Head of caudate nucleus (tissue), 42 donors: ENCODE measurements around the gene LGMN.
"Not testable (repeated sequence)": the region's sequence is repeated elsewhere in the genome, so short reads cannot be mapped to it uniquely, and the experiment has no call there.

Experiments
- DNase-seq, 42 donors: peaks; one replicate each; pipeline versions ENCODE4 v3.0.0 to v3.0.0-alpha.2; 2020 to 2021; ENCODE audit warnings: mixed read lengths in 7 of 42
- intact Hi-C: fragments of 100-400 bp; cut with DNase I; formaldehyde crosslinking; loops from one replicate; pipeline ENCODE4 v1.15.0; 2022

Gene LGMN

DNA sequence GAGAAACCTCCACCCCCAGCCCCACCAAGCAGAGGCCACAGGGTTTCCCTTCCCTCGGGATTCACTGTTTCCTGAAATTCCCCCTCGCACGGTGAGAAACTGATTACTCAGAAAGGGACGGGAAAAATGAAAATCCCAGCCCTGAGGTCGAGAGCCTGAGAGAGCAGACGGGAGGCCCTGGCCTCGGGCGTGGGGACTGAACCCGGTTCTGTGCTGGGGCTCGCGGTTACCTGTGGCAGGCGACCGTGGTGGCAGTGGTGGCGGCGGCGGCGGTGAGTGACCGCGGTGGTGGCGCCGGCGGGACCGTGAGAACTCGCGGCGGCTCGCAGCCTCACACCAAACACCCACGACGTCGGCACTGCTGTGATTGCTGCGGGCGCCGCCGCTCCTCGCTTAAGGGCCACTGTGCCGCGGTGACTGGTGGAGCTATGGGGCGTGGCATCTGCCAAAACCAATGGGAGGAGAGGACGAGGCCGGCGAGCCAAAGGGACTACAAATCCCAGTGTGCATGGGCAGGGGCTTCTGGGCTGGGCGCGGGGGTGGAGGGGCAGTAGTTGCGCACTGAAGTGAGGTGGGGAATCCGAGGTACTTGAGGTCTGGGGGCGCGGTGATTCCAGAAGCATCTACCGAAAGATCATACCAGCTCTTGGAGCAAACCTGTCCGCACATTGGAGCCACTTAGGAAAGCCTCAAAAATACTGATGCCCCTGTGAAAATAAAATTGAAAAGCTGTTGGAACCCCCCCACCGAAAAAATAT, at the start of gene LGMN:
TSS of gene LGMN (minus strand) at position 369 of the 758 bp plus-strand sequence. CDS start 15,841 bp downstream, outside the sequence.
- intact Hi-C loops, result loop anchor here (5.0 kb wide), 1 partner anchor 44 kb away; the partner anchor contains the start of gene GOLGA5
- DNase-seq, result peak; percentile 93 to 99 (median 99)

DNA sequence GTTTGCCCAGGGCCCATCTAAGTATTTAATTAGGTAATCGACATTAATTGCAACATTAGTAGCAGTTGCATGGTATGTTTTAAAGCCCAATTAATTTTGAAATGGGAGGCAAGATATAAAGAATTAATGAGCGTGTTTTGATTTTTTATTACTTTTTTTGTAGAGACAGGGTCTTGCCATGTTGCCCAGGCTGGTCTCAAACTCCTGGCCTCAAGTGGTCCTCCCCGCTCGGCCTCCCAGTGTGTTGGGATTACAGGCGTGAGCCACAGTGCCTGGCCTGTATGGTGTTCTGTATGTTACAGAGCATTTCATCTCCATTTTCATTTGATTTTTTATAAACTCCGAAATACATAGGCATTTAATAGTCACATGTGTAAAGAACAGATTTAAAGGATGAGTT, 46.5 kb upstream of the LGMN start:
- DNase-seq, result no peak
- intact Hi-C loops, result loop anchor here (5.0 kb wide), 1 partner anchor 48 kb away; the partner anchor contains the start of gene LGMN

DNA sequence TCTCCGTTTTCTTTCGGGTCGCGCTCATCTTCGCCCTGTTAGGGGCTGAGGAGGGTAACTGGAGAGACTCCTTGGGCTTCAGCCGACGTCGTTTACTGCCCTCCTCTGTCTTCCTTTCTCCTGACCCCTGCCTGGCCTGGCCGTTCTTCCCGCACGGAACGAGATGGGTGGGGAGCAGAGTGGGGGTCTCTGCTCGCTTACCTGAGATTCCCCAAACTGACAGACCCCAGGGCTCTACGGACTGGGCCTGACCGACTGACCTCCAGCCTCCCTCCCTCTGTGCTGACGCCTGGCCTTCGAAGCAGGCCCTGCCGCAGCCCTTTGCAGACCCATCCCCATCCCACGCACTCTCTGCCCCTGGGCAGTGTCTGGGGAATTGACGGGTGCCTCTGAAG, 46.1 kb upstream of the LGMN start:
- intact Hi-C loops, result loop anchor here (5.0 kb wide), 1 partner anchor 47 kb away; the partner anchor contains the start of gene LGMN

DNA sequence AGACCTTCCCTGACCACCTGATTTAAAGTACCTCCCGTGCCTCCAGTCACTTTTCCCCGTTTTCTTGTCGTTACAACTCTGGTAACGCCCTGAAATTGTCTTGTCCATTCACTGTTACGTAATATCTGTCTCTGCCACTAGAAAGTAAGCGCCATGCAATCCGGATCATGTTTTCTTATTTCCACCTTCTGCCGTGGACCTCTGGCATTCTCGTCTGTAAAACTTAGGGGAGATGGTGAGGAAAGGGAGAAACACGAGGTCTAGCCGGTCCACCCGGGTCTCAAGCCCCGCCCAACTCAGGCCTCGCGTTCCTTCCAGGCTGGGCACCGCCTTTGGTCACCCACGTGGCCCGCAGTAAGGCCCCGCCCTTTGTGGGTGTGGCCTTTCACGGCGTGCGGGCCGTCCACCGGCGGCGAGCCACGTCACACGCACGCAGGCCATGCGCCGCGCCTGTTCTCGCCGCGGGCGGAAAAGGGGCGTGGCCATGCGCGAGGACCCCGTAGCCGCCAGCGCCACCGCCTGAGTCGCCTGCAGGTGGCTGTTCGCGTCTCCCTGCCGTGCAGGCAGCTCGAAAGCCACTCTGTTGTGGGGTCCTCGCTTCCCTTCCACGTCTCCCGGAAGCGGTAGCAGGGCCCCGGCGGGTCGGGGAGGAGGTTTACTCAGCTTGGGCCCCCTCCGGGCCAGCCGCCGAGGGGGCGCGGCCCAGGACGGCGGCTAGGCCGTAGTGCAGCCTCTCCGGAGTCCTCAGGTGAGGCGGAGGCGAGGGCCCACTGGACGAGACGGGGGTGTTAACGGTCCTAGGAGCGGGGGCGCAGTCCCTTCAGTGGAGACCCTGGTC, 45.5 kb upstream of the LGMN start, which contains the start of gene GOLGA5:
TSS of gene GOLGA5 (plus strand) at position 597 of the 838 bp plus-strand sequence. CDS start 3,133 bp downstream, outside the sequence.
- DNase-seq, result peak; percentile 96 to 100 (median 98)
- intact Hi-C loops, result loop anchor here (5.0 kb wide), 1 partner anchor 47 kb away; the partner anchor contains the start of gene LGMN

More for the DNA sequence above, 46.1 kb upstream of the LGMN start:
- peak in 5 of 42 donors; percentile 8 to 18 (median 12) for DNase-seq

DNA sequence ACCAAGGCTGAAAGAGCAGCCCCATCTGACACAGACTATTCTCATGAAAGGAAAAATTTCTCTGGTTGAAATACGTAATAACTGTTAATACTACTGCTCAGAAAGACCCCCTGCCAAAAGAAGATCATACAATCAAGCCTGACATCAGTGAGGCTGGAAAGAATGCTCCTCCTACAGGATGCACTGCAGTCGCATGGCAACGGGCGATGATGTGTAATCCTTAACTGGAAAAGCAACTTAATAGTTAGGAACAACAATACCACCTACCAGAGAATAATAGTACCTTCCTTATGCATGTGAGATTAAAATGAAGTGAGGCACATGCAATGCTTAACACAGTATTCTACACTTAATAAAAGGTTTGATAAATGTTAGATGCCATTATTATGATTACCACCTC, 44.5 kb upstream of the LGMN start:
- peak in 7 of 42 donors; percentile 12 to 54 (median 19) for DNase-seq
- intact Hi-C loops, result loop anchor here (5.0 kb wide), 1 partner anchor 46 kb away; the partner anchor contains the start of gene LGMN

DNA sequence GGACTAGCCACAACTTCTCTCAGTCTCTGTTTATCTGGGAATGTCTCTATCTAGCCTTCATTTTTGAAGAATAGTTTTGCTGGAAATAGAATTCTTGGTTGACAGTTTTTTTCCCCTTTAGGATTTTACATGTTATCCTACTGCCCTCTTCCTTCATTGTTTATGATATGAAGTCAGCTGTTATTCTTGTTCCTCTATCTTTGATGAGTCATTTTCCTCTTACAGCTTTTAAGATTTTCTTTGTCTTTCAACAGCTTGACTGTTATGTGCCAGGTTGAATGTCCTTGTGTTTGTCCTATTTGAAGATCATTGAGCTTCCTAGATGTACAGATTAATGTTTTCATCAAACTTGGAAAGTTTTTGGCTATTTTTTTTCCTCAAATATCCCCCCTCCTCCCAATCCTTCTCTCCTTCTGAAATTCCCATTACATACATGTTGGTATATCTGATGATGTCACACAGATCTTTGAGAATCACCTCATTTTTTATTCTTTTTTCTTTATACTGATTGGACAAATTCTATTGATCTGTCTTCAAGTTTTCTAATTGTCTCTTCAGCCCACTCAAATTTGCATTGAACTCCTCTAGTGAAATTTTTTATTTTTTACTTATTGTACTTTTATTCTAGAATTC, 41.1 kb upstream of the LGMN start:
- DNase-seq, result no peak
- intact Hi-C loops, result loop anchor here (5.0 to 10.0 kb wide), 2 partner anchors 42 to 105 kb away; partner anchors contain the start of gene LGMN

DNA sequence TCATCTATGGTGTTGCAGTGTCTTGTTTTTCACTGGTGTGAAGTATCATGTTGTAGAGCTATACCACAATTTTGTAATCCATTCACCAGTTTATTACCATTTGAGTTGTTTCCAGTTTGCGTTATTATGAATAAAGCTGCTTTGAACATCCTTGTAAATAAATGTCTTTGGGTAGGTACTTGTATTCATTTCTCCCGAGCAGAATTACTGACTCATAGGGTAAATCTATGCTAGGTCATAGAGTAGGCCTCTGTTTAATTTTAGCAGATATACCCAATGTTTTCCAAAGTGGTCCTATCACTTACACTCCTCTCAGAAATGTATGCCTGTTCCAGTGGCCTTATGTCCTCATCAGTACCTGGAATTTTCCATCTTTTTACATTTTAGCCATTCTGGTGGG, 39.1 kb upstream of the LGMN start:
- intact Hi-C loops, result loop anchor here (10.0 kb wide), 1 partner anchor 103 kb away; no protein-coding TSS in a partner anchor
- DNase-seq, result no peak

DNA sequence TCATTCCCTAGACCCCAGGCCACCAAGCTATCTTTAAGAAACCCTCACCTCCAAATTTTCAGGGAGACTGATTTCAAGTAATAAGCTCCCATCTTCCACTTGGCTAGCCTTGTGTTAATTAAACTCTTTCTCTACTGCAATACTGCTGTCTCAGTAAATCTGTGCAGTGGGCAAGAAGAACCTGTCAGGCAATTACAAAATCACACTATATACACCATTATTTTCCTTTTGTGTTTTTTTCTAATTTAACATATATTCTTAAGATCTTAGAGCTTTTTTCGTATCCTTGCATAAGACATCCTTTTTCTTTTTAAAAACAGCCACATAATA, 38.0 kb upstream of the LGMN start:
- DNase-seq, result no peak
- intact Hi-C loops, result loop anchor here (10.0 kb wide), 1 partner anchor 102 kb away; no protein-coding TSS in a partner anchor

DNA sequence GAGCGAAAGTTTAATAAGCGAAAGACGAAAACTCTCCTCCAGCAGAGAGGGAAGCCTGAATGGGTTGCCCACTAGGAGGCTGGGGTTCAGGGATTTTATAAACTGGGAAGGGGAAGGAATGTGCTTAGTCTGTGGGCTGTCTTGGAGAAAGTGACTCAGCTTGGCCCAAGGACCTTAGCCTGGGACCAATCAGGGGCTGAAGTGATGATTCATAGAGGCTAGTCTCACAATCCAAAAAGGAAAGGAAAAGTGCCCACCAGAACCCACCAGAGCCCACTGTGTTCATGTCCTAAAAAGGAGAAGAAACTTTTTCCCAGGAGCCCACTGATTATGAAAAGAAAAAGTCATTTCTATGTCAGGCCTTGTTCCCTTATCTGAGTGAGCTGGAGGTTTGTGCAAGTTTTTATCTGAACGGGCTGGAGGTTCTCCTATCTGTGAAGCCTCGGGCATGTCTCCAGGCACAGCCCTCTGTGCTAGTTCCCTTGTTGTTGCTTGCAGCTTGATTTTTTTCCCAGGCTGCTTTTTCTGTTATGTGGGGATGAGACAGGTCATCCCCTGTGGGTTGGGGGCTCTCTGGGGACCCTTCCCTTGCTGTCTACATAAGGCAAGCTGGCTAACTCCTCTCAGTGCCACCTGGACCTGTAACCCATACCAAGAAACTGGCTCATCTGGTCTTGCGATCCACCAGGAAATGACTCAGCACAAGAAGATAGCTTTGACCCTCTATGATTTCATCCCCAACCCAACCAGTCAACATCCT, 37.4 kb upstream of the LGMN start:
- no peak for DNase-seq

DNA sequence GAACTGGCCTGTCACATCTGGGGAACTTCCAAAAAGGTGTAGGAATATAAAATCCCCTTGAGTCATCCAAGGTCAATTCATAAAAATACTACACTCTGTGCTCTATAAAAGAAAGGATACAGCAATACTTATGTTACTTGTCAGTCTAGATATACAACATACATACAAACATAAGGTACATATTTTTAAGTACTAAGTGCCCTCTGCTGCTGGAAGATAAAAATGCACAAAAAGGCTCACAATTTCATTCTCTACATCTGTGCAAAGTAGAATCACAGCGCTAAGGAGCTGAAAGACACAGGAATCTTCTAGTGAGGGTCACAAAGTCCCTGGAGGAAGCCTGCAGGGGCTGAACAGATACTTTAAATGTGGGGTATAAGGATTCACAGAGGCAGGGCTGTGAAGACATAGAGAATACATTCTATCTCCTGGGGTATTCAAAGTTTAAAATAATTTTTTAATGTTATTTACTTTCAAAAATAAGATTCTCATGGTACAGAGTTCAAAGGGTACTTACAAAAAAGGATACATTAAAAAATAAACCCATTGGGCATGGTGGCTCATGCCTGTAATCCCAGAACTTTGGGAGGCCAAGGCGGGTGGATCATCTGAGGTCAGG, 35.5 kb upstream of the LGMN start:
- peak in 12 of 42 donors; percentile 19 to 67 (median 34) for DNase-seq
- intact Hi-C loops, result loop anchor here (10.0 kb wide), 1 partner anchor 99 kb away; no protein-coding TSS in a partner anchor

More for the DNA sequence above, 37.4 kb upstream of the LGMN start:
- intact Hi-C loops, result loop anchor here (10.0 kb wide), 1 partner anchor 101 kb away; no protein-coding TSS in a partner anchor

DNA sequence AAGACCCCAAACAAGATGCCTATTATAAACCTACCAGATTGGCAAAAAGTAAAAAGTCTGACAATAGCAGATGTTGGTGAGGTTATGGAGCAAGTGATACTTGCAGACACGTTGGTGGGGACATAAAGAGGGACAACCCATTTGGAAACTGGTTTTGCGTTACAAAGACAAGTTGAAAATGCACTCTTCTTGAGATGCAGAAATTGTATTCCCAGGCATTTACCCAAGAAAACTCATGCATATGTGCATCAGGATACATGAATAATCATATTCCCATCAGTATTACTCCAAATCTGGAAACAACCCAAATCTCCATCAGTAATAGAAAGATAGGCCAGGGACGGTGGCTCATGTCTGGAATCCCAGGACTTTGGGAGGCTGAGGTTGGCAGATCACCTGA, 32.9 kb upstream of the LGMN start:
- no peak for DNase-seq
- intact Hi-C loops, result loop anchor here (10.0 kb wide), 1 partner anchor 97 kb away; no protein-coding TSS in a partner anchor

DNA sequence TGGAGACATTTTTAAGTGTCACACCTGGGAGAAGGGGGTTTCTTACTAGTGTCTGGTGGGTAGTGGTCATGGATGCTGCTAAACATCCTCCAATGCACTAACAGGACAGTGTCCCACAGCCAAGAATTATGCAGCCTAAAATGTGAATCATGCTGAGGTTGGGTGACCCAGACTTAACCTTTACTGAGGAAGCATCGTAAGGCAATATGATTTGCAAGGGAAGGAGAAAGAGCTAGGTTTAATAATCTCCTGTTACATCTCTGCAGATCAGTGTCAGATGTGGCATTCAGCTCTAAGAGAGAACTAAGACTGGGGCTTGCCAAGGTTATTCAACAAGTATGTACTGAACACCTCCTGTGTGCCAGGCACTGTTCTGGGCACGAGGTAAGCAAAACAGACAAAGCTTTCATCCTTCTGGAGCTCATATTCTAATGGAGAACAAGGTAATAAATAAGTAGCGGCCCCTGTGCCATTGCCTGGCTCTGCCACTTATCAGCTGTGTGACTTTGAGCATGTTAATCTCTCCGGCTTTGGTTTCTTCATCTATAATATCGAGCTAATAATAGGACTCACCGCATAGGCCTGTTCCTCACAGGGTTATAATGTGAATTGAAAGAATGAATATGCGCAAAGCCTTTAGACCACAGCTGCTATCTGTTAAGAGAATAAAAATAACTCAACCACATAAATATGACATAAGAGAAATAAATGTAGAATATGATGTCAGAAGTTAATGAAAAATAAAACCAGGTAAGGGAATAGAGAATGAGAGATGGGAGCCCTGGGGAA, 32.2 kb upstream of the LGMN start:
- intact Hi-C loops, result loop anchor here (10.0 kb wide), 1 partner anchor 96 kb away; no protein-coding TSS in a partner anchor

DNA sequence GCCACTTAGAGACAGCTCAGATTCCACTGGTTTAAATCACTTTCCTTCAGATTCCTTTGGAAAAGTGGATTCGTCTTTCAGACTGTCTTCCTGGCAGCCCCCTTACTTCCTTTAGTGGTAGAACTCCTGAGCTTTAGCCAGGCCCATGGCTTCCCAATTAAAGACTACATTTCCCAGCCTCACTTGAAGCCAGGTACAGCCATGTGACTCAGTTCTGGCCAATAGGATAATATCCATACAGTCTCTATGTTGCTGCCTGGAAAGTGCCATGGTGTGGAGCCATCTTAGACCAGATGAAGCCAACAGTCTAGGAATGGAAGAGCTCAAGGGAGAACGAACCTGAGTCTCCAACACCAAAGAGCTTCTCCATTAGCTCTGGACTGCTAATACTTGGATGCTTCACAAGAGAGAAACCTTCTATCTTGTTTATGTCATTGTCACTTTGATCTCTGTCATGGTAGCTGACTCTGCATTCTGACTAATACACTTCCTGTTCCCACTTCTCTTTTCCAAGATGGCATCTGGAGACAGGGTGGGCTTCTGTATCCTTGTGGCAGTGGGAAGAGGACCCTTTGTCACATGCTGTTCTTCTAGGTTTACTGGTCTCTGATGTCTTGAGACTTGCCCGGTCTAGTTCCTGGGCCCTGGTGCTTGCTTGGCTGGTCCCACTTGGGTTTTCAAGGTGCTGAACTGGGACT, 30.6 kb upstream of the LGMN start:
- intact Hi-C loops, result not testable (repeated sequence)
- peak in 1 of 42 donors; percentile 5 for DNase-seq

More for the DNA sequence above, 32.2 kb upstream of the LGMN start:
- no peak for DNase-seq

DNA sequence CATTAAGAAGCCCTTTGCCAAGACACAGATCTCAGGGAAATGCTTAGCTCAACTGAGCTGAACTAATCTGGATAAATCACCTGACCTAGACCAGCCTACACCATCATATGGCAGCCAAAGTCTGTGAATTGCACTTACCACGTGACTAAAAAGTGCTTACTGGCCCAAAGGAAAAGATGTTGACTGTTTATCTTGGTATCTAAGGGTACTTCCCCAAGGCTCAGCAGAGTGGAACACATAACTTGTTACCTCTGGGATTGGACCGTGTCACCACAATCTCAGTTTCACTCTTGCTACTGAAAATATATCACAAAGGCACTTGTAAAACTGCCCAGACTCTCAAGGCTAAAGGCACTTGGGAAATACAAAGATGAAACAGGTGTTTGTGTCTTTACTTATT, 26.9 kb upstream of the LGMN start:
- DNase-seq, intact Hi-C loops: not testable (repeated sequence)

DNA sequence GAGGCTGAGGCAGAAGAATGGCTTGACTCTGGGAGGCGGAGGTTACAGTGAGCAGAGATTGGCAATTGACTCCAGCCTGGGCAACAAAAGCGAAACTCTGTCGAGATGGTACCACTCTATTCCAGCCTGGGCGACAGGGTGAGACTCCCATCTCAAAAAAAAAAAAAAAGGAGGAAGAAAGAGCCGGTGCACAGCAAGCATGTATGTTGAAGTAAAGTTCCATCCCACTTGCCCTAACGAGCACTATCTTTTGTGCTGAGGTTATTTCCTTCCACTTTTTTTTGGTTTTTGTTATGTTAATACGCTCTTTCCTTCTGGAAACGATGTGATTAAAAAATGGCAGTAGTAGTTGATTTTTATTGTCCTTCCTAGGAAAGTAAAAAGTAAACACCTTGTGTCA, 26.1 kb upstream of the LGMN start:
- DNase-seq, result no peak
- intact Hi-C loops, result no loop called here

DNA sequence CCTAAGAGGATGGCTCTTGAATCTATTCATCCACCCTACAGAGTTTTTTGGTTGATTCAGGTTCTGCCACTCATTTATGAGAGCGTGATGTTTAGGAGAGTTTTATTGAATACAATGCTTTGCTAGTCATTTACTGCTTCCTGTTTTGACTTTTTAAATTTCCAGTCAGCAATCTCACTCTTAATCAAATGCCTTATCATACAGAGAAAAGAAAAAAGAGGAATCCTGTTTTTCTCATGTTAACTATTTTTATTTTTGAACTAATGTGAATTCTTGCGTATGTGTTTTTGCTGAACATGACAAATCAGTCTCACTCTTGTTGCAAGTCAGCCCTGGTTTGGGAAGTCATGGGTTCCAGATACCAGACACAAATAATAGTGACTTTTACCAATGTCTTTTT, 22.1 kb upstream of the LGMN start:
- intact Hi-C loops, result no loop called here
- DNase-seq, result no peak
